GM18870 (cell line): ENCODE results near the gene GLA.

Experiments used
- ATAC-seq: cut with Tn5 transposase; IDR thresholded peaks from one replicate; pipeline ENCODE4 v1.9.1; 2021; ENCODE audit warnings: moderate library complexity; ENCODE audit not compliant: unreplicated experiment

The GLA gene

DNA sequence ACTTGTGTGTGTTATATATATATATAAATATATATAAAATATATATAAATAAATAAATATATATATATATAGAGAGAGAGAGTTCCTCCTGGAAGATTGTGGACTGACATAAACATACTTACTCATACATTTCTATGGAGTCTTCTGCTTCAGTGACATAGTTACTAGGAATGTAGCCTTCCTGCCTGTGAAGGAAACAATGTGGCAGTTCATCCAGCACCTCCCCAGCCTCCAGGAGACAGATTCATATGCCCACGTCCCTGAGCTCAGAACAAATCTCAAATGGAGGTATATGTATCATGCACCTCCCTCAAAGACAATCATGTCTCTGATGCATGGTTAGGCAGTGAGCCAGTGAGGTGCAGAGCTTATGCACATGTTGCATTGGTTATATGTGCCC, 47.8 kb downstream of the GLA start:
- no peak for ATAC-seq

DNA sequence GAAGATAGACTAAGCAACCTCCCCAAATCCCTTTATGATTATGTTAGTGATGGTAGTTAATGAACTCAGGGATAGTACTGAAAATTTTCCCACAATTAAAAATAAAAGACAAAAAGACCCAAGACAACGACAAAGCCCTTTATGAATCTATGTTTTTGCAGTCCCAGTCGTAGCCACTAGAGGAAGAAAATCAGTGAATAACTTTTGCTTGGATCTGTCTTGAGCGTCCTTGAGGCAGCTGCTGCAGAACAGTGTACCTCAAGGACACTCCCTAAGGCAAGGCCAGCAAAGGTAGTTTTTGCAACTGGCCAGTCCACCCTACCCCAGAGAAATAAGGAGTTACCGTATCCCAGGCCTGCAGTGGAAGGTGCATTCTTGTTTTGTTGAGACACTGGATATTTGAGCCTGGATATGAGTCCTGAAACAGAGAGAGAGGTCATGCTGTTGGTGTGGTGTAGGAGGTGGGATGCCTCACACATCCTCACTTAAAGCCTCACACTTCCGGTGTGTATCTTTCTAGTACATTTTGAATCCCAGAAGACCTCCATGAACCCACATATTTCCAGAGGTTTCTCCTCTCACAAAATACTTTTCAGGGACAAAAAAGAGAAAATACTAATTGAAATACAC, 50.4 kb downstream of the GLA start:
- ATAC-seq: no peak

DNA sequence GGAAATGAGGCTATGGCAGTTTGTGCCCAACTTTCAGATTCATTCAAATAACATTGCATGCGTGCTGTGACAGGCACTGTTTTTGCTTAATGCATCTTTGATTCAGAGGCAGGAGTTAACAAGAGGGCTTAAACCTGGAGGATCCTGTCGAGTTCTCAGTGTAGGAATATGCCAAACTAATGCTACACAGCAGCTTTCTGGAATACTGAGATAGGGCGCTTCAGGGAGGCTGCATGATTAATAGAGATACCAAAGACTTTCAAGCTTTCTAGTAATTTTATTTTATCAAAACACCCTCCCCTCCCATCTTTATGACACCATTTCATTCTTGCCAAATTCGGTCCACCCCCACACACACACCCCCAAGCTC, 58.5 kb downstream of the GLA start:
- ATAC-seq: no peak

DNA sequence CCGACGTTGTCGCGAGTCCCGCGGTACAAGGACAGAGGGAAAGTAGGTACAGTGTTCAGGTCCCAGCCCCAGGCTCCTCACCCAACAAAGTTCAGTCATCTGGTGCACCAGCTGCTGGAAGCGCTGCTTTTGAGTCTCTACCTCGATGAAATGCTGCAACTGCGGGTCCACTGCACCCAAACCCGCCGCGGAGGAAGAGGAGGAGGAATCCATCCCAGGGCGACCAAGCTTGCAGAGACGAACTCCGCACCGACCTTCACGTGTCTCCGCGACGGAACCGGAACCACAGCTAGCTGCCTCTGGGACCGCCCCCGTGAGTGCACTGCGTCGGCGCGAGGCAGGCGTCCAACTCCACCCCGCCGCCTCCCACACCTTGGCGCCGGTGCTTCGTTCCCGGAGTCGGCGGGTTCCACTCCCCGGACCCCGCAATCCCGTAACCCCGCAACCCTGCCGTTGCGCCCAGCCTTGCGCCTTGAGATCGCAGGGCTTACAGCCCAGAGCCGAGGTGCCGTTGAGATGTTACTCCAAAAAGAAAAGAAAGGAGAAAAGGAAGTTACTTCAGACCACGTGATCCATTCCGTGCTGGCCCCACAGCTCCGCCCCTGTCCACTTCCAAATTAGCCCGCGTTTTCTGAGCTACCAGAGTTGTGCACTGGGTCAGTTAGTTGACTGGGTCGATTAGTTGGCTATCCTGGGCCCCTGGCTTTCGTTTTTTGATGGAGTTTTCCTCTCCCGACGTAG, 59.1 kb downstream of the GLA start, which contains the start of gene TIMM8A:
Gene TIMM8A, minus strand, starts transcription at position 291 of the 741 bp plus-strand sequence. Its CDS starts 78 bp downstream, at position 213.
- peak; percentile 93 for ATAC-seq

GRCh38 chrX:101347859-101348451, 59.8 kb downstream of the GLA start:
- no peak for ATAC-seq
